Coronary artery (tissue), 2 donors: Measurements from ENCODE around the gene EPB41L5.

Experiments used
- DNase-seq: peaks from one replicate; pipeline ENCODE4 v3.0.0-alpha.2; 2017; ENCODE audit warnings: low spot score
- H3K27ac ChIP-seq, 2 donors: fragments of 200-600 bp; sonication (generic); one replicate each; pipeline ENCODE4 v1.5.1; 2016 to 2019
- H3K4me3 ChIP-seq: fragments of 200-600 bp; sonication (generic); 2 replicates; pipeline ENCODE4 v1.5.1; 2016; ENCODE audit warnings: mild to moderate bottlenecking, moderate library complexity
- CTCF ChIP-seq: fragments of 200-600 bp; sonication (generic); IDR thresholded peaks from one replicate; pipeline ENCODE4 v1.5.1; 2019; ENCODE audit warnings: antibody characterized with exemption

The EPB41L5 gene

DNA sequence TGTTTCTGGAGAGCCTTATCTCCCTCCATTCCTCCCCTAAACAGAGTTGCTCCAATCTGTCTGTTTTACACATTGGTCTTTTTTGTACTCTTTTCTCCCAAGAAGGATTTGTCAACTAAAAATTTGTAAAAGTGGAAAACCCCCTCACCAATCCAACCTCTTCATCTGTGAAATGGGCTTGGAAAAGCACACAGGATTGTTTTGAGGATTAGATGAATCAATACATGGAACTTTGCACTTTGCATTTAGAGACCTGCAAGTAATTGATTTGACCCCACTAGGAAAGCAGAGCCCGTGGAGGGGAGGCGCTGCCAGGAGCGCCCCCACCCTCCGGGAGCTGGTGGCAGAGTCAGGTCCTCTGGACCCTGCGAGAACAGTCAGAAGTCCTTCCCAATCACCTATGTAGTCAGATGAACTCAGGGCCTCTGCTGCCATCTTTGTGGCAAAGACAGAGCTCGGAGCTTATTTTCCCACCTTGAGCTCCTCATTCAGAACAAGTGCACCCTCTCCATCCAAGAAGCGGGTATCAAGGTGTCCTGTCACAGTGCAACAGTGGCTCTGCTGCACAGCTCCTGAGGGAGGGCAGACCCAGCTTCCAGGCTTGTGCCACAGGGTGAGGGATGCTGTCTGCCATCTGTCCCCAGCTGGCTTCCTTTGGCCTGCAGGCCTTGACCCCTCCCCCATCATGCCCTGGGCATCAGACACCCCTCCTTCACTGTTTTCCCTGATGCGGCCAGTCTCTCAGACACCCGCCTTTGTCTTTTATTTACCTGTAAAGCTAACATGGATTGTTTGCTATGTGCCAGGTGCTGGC, 212.1 kb downstream of the EPB41L5 start:
- H3K27ac ChIP-seq = no peak overlapping the region
- no peak overlapping the region for H3K4me3 ChIP-seq
- DNase-seq = no peak
- no peak for TF ChIP-seq CTCF

DNA sequence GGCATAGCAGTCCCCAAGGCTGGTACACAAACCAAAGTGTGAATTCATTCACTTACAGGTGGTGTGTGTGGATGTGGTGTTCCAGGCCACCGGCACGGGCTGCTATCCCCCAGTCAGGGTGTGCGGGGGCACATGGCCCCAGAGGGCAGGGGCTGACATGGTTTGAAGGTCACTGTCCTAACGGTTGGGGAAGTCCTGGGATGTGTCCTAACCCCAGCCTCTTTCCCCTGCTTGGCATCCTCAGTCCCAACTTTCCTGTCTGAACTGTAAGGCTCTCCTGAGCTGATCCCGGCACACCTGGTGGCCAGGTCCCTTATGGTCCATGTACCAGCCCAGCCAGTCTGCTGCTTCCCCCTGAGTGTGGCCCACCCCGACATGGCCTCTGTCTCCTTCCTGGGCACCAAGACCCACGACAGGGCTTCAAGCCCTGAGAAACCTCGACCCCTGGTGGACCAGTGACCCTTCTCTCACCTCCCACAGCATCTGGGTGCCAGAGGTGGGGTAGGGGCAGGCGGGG, 212.7 kb downstream of the EPB41L5 start:
- Histone ChIP-seq H3K4me3 (no peak overlapping the region), H3K27ac (no peak overlapping the region)
- no peak for DNase-seq
- TF ChIP-seq CTCF = no peak

DNA sequence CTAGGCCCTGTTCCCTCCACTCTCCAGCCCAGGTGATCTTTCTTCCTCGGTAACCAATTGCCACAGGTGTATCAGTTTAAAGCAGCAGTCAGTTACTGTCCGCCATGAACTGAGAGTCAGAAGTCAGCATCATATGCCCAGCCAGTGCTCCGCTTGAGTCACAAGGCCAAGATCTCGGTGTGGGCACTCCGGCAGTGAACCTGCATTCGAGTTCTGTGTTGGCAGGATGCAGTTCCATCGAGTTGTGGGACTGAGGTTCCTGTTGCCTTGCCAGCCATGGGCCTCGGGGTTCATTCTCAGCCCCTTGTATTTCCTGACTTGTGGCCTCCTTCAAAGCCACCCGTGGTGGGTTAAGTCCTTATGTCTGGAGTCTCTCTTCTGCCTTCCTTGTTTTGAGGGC, 213.4 kb downstream of the EPB41L5 start:
- DNase-seq = no peak
- no peak overlapping the region for H3K27ac ChIP-seq
- H3K4me3 ChIP-seq = no peak overlapping the region
- no peak for TF ChIP-seq CTCF

DNA sequence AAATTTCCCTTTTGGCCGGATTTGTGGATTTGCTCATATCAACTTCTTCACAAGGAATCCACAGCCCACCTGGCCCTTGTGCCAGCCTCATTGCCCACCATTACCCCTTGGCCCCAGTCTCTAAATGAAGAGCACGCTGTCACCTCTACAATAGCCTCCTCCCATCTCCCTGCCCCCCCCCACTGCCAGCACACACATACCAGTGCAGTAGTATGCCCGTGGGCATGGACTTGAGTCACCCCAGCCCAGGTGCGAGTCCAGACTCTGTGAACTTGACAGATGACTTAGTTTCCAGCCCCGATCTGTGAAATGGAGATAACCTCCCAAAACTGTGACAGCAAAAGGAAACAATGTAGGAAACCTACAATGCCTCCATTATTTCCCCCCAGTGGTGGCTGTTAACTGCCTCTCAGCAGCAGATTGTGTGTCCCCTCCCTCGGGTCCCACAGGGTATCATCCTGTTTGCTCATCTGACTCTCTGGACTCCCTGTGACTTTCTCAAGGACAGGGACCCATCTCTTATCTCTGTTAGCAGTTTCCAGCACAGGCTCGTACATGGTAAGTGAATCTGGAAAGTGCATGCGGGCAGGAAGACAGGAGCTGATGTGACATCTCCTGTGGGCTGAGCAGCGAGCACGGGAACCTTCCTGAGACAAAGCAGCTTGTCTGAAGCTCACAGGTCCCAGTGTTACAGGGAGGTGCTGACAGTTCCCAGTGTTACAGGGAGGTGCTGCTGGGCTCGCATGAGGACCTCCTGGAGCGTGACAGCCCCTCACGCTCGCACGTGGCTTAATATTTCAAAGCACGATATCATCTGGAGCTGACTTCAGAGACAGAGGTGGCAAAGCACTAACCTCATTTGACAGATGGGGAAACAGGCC, 214.5 kb downstream of the EPB41L5 start:
- no peak for TF ChIP-seq CTCF
- no peak for DNase-seq
- no peak overlapping the region for H3K4me3 ChIP-seq
- no peak overlapping the region for H3K27ac ChIP-seq

GRCh38 chr2:120228503-120228902, 215.6 kb downstream of the EPB41L5 start:
- no peak for TF ChIP-seq CTCF
- Histone ChIP-seq H3K4me3 (no peak overlapping the region), H3K27ac (no peak overlapping the region)
- DNase-seq = no peak
